Subcutaneous abdominal adipose tissue (tissue), 5 donors: ENCODE measurements around the gene SAP30.

ENCODE experiments used
- H3K27ac ChIP-seq: one replicate; pipeline ENCODE4 v1.7.0; 2013; ENCODE audit warnings: low read depth, mild to moderate bottlenecking, inconsistent platforms, low read length, moderate library complexity
- H3K27me3 ChIP-seq, 5 donors: one replicate each; pipeline ENCODE4 v1.7.0; 2013; ENCODE audit warnings: low read length in 5 of 5, inconsistent platforms in 1 of 5; ENCODE audit not compliant: control insufficient read depth in 5 of 5, insufficient read depth in 4 of 5
- H3K36me3 ChIP-seq, 5 donors: one replicate each; pipeline ENCODE4 v1.7.0; 2013; ENCODE audit warnings: low read length in 5 of 5; ENCODE audit not compliant: control insufficient read depth in 5 of 5, insufficient read depth in 5 of 5
- H3K4me1 ChIP-seq, 5 donors: one replicate each; pipeline ENCODE4 v1.7.0; 2013; ENCODE audit warnings: low read length in 5 of 5, mild to moderate bottlenecking in 3 of 5, moderate library complexity in 1 of 5; ENCODE audit not compliant: control insufficient read depth in 5 of 5, insufficient read depth in 5 of 5
- H3K4me3 ChIP-seq, 5 donors: one replicate each; pipeline ENCODE4 v1.7.0; 2013; ENCODE audit warnings: low read length in 5 of 5, low read depth in 1 of 5
- H3K9ac ChIP-seq, 5 donors: one replicate each; pipeline ENCODE4 v1.7.0; 2013; ENCODE audit warnings: low read length in 5 of 5, mild to moderate bottlenecking in 4 of 5, moderate library complexity in 3 of 5
- H3K9me3 ChIP-seq, 5 donors: one replicate each; pipeline ENCODE4 v1.7.0; 2013; ENCODE audit warnings: low read length in 5 of 5; ENCODE audit not compliant: control insufficient read depth in 5 of 5
- donor health status: healthy.
- donor health status: healthy.
- donor health status: healthy.
- donor health status: healthy.
- donor health status: healthy.

Gene SAP30

DNA sequence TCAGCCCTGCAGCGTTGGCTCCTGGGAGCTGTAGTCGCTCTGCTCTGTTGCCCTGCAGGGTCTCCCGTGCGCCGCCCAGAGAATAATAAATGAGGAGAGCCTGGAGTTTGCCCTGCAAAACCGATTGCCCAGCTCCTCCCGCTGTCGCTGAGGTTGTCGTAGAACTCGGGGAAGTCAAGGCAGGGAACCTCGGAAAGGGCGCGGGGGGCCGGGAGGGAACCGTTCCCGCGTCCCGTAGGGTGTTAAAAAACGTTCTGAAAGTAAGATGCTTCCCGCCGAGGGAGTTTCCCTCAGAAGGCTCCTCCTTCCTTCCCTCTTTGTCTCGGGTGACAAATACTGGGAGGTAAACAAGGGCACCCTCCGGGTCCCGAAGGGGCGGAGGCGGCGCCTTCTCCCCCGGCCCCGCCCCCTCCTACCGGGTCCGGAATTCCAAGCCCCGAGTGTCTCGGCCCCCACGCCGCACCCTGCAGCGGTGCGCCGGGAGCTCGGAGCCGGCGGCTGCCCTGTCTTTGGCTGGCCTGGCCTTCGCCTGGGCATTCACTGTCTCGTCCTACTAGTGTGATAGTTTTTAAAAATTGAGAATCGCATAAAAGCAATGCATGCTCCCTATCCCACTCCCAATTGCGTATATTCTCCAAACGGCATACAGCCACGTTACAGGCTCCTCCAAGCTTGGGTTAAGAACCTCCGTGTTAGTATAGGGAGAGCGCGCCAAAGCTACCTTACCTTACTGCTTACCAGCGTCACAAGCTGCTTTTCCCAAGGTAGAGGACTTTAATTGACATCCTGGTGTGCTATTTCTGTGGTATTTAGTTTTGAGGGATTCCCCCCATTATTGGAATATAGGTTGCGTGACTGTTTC lies 35.6 kb upstream of the SAP30 start:
- Histone ChIP-seq H3K36me3 (peaks cover 5 to 17% (median 6%) of the 10 kb centered on the region in 5 donors), H3K27ac (peak overlapping the region; percentile 65), H3K4me3 (peak overlapping the region; percentile 85 to 99 (median 96)), H3K4me1 (peaks cover 0 to 31% (median 28%) of the 10 kb centered on the region in 5 donors), H3K27me3 (no peaks in the 10 kb centered on the region), H3K9ac (peak overlapping the region in 4 of 5 donors; percentile 58 to 74 (median 67)), H3K9me3 (no peaks in the 10 kb centered on the region)

DNA sequence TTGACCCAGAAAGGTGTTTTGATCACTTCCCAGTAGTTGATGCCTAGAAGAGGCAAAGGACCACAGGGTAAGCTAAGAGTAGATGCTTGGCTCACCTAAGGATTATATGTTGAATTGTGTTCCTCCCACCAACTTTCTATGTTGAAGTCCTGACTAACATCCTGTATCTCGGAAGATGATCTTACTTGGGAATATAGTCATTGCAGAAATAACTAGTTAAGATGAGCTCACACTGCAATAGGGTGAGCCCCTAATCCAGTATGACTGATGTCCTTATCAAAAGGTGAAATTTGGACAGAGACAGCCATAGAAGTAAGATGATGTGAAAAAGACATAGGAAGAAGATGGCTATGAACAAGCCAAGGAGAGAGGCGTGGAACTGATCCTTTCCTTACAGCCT lies 33.3 kb upstream of the SAP30 start:
- Histone ChIP-seq H3K27me3 (no peaks in the 10 kb centered on the region), H3K4me3 (no peak overlapping the region), H3K4me1 (peaks cover 0 to 22% (median 20%) of the 10 kb centered on the region in 5 donors), H3K27ac (no peak overlapping the region), H3K9ac (no peak overlapping the region), H3K9me3 (no peaks in the 10 kb centered on the region), H3K36me3 (peaks cover 0 to 4% (median 0%) of the 10 kb centered on the region in 5 donors)

DNA sequence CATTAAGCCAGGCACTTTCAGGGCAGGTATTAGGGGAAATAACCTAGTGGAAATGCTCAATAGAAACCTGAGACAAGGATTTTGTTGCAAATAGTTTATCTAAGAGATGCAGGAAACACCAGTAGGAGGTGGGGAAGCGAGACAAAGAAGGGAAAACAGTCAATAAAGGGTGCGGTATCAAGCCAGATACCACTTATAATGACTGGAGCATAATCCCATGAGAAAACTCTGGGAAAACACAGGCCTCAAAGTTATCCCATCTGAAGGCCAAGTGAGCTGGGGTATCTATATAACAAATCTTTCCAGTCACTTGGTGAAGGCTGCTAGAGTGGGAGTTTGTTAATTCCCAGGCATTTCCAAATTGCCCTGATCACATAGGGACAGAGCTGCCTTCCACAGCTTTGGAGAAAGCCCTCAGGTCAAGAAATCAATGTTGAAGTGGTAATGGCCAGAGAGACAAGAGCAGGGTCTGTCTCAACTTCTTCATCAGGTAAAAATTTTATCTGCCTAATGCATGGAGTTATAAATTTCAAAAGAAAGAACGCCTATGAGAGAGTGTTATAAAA lies 26.8 kb upstream of the SAP30 start:
- Histone ChIP-seq H3K9me3 (no peaks in the 10 kb centered on the region), H3K27me3 (no peaks in the 10 kb centered on the region), H3K9ac (no peak overlapping the region), H3K36me3 (no peaks in the 10 kb centered on the region), H3K4me1 (peaks cover 0 to 4% (median 0%) of the 10 kb centered on the region in 5 donors), H3K4me3 (no peak overlapping the region), H3K27ac (no peak overlapping the region)

DNA sequence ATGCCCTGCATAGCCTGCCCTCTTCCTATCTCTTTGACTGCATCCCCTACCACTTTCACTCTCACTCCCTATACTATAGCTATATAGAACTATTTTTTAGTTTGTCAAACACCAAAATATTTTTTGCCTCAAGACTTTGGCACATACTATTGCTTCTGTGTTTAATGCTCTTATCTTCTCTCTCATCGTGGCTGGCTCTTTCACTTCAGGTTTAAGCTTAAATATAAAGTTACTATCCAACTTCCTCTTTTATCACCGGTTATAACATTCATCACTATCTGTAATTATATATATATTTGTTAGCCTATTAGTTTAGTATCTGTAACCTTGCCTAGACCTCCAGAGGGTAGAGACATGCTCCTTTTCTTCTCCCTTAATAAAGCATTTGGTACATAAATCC lies 25.1 kb upstream of the SAP30 start:
- Histone ChIP-seq H3K36me3 (no peaks in the 10 kb centered on the region), H3K4me1 (peaks cover 0 to 4% (median 0%) of the 10 kb centered on the region in 5 donors), H3K4me3 (no peak overlapping the region), H3K27me3 (no peaks in the 10 kb centered on the region), H3K27ac (no peak overlapping the region), H3K9ac (no peak overlapping the region), H3K9me3 (no peaks in the 10 kb centered on the region)

DNA sequence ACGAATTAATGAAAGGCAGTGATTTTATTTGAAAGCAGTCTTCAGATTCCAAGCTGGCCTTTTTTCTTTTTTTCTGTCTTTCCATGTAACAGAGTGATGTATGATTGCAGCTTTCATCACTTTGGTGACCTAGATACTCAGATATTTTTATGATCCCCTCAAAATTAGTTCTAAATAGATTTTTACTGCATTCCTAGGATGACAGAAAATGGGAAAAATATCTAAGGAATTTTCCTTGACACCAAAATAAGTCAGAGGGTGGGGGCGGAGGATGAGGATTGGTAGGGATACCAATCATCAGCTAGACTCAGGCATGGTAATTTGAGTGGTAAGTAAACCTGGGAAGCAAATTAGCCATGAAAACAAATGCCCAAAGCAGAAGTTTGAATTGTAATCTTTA lies 24.7 kb upstream of the SAP30 start:
- Histone ChIP-seq H3K4me3 (no peak overlapping the region), H3K27me3 (no peaks in the 10 kb centered on the region), H3K9me3 (no peaks in the 10 kb centered on the region), H3K4me1 (peaks cover 0 to 4% (median 0%) of the 10 kb centered on the region in 5 donors), H3K27ac (no peak overlapping the region), H3K9ac (no peak overlapping the region), H3K36me3 (no peaks in the 10 kb centered on the region)

DNA sequence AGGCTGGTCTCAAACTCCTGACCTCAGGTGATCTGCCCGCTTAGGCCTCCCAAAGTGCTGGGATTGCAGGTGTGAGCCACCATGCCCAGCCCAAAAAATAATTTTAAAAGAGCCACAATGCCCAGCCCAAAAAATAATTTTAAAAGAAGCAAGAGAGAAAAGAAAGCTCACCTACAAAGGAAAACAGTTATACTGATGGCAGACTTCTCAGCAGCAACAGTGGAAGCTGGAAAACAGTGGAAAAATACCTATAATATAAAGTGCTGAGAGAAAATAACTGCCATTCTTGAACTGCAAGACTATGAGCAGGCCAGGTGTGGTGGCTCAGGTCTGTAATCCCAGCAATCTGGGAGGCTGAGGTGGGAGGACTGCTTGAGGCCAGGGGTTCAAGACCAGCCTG lies 23.3 kb upstream of the SAP30 start:
- no peak overlapping the region for H3K4me3 ChIP-seq
- peaks cover 0 to 4% (median 0%) of the 10 kb centered on the region in 5 donors for H3K4me1 ChIP-seq
- H3K9ac ChIP-seq, result no peak overlapping the region
- no peaks in the 10 kb centered on the region for H3K27me3 ChIP-seq
- H3K36me3 ChIP-seq, result no peaks in the 10 kb centered on the region
- no peak overlapping the region for H3K27ac ChIP-seq
- H3K9me3 ChIP-seq, result no peaks in the 10 kb centered on the region

DNA sequence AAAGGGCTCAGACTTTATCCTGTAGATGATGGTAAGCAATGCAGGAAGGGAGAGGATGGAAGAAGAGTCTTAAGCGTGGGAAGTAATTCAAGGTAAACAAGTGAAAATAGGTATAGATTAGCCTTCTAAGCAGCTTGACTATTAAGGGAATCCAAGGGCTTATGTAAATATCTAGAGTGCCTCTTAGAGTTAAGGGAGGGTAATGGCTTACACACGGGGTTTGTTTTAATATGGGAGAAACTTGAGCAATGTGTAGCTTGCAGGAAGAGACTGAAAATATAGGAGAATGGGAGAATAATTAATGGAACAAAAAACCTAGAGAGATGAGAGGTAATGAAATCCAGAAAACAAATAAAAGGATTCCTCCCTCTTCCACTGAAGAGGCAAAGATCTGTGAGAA lies 12.8 kb upstream of the SAP30 start:
- H3K9ac ChIP-seq, result no peak overlapping the region
- H3K9me3 ChIP-seq, result no peaks in the 10 kb centered on the region

DNA sequence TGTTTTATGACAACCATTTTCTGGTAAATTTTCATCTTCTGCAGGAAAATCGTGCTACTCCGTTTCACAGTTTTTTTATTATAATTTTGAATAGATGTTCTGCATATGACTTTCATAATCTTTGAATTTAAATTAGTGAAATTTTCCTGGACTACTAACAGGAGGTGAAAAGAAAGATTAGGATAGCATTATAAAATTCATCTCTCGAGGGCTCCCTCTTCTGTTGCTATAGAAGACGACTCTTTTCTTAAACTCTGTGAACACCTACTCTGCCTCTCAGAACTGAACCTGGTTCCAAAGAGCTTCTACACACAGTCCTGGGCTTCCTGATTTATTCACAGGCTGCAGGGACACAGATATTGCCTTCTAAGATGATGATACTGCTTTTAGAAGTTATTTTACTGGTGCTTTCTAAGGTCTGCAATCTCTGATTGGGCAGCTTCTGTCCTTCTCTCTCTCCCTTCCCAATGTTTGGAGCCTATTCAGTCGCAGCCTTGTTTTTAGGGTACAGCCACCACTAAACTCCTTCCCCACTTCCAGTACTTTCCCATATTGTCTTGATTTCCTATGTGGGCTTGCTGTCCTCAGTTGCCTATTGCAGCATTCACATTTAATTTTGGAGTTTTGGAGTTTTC lies 10.1 kb upstream of the SAP30 start:
- Histone ChIP-seq H3K27me3 (no peaks in the 10 kb centered on the region), H3K4me1 (no peaks in the 10 kb centered on the region), H3K9me3 (no peaks in the 10 kb centered on the region), H3K27ac (no peak overlapping the region), H3K4me3 (no peak overlapping the region), H3K36me3 (no peaks in the 10 kb centered on the region), H3K9ac (no peak overlapping the region)

More for the DNA sequence above, 12.8 kb upstream of the SAP30 start:
- H3K27me3 ChIP-seq, result no peaks in the 10 kb centered on the region
- H3K36me3 ChIP-seq, result no peaks in the 10 kb centered on the region
- H3K27ac ChIP-seq, result no peak overlapping the region
- no peaks in the 10 kb centered on the region for H3K4me1 ChIP-seq
- no peak overlapping the region for H3K4me3 ChIP-seq

DNA sequence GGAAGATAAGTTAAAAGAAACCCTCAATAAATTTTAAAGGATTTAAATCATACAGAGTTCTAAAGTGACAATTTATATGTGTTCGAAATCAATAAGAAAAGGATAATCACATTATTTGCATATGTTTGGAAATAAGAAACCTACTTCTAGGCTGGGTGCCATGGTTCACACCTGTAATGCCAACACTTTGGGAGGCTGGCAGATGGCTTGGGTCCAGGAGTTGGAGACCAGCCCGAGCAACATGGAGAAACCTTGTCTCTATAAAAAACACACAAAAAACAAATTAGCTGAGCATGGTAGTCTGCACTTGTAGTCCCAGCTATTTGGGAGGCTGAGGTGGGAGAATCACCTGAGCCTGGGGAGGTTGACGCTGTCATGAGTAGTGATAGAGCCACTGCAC lies 8.1 kb upstream of the SAP30 start:
- no peak overlapping the region for H3K9ac ChIP-seq
- no peaks in the 10 kb centered on the region for H3K4me1 ChIP-seq
- no peaks in the 10 kb centered on the region for H3K9me3 ChIP-seq
- no peaks in the 10 kb centered on the region for H3K36me3 ChIP-seq
- no peaks in the 10 kb centered on the region for H3K27me3 ChIP-seq
- H3K27ac ChIP-seq, result no peak overlapping the region
- no peak overlapping the region for H3K4me3 ChIP-seq

DNA sequence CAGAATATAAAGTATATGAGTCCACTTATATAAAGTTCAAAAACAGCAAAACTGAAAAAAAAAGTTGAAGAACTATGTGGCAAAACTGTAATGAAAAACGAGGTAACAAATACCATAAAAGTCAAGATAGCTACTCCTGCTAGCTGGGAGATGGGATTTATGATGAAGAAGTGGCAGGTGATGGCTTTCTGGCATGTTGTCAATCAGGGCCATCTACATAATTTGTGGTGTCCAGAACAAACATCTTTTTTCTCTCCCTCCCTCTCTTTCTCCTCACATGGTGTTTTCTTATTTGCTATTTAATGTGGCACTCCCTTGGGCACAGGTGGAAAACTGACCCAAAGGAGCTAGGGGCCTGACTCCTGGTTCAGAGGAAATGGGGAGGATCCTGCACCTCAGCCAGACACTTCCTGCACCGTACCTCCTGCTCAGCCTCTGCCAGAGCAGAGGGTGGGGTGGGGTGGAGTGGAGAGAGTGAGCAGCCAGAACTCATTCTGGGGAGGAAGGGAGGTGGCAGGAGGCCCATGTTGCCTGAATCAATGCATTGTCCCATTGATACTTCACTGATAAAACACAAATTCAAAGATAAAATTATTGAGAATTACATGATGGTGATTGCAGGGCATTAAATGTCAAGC lies 5.3 kb upstream of the SAP30 start:
- H3K4me1 ChIP-seq, result peaks cover 2 to 6% (median 5%) of the 10 kb centered on the region in 5 donors
- no peaks in the 10 kb centered on the region for H3K9me3 ChIP-seq
- no peak overlapping the region for H3K4me3 ChIP-seq
- H3K9ac ChIP-seq, result no peak overlapping the region
- H3K27me3 ChIP-seq, result no peaks in the 10 kb centered on the region
- no peaks in the 10 kb centered on the region for H3K36me3 ChIP-seq
- no peak overlapping the region for H3K27ac ChIP-seq
